ENCODE results near the gene THSD4.

- TF ChIP-seq CBX2 (IDR thresholded peaks at IDR 0.05; ENCODE audit: borderline replicate concordance, low read depth) (no peak), CTCF (IDR thresholded peaks at IDR 0.05) (no peak)
Measured at GRCh38 chr15:71451130-71451529, 335.9 kb downstream of the THSD4 start.

Data from A549 (cell line).